Thyroid gland (tissue), 4 donors: ENCODE results near the gene ARMC9. TPM values are rescaled to one million over a fixed set of nuclear protein-coding genes. Genes with fewer than 3 reads are reported as not detected.

Source experiments
- DNase-seq, 2 donors: peaks; one replicate each; pipeline ENCODE4 v3.0.0-alpha.2; 2019
- H3K27ac ChIP-seq, 3 donors: fragments of 200-600 bp; sonication (generic); 1 replicate in 2 of 3; 2 replicates in 1 of 3; pipeline ENCODE4 v1.5.1; 2016 to 2019; ENCODE audit warnings: mild to moderate bottlenecking in 1 of 3, moderate library complexity in 1 of 3
- H3K27me3 ChIP-seq: fragments of 200-600 bp; sonication (generic); one replicate; pipeline ENCODE4 v1.5.1; 2019
- H3K36me3 ChIP-seq, 2 donors: fragments of 200-600 bp; sonication (generic); one replicate each; pipeline ENCODE4 v1.5.1; 2016 to 2019
- H3K4me1 ChIP-seq, 2 donors: fragments of 200-600 bp; sonication (generic); one replicate each; pipeline ENCODE4 v1.5.1; 2017 to 2019
- H3K4me3 ChIP-seq, 3 donors: fragments of 200-600 bp; sonication (generic); replicated peaks in 1 of 3; 1 replicate in 2 of 3; 2 replicates in 1 of 3; pipeline ENCODE4 v1.5.1; 2016; ENCODE audit warnings: mild to moderate bottlenecking in 1 of 3
- H3K9me3 ChIP-seq: fragments of 200-600 bp; sonication (generic); one replicate; pipeline ENCODE4 v1.5.1; 2017
- POLR2A ChIP-seq, 2 donors: fragments of 450-650 bp; IDR thresholded peaks; one replicate each; pipeline ENCODE4 v1.6.1; 2017; ENCODE audit warnings: antibody characterized with exemption in 2 of 2, mild to moderate bottlenecking in 2 of 2, moderate library complexity in 1 of 2
- WGBS, 2 donors: methylation state at CpG; one replicate each; pipeline ENCODE4 v1.1.5; 2017; 5-methylcytosine and 5-hydroxymethylcytosine counted together
- intact Hi-C: fragments of 100-400 bp; cut with DNase I; formaldehyde crosslinking; loops from one replicate; pipeline ENCODE4 v1.15.1; 2023
- total RNA-seq, 4 donors: library from RNA; depleted of rRNA; stranded (reverse); fragments of >200 nt; gene quantifications; one replicate each; pipeline ENCODE4 v1.2.3, GENCODE V29; 2016
- TF ChIP-seq, protein P1 (sequence below), 6 experiments: fragments of 200-600 bp in 3 of 6; fragments of 450-650 bp in 3 of 6; sonication (generic) in 3 of 6; IDR thresholded peaks; one replicate each; pipeline ENCODE4 v1.5.1; 2016 to 2019; ENCODE audit warnings: antibody characterized with exemption in 6 of 6, mild to moderate bottlenecking in 2 of 6, inconsistent platforms in 1 of 6, moderate library complexity in 1 of 6

ARMC9 gene
- total RNA-seq, 4 donors from 2014 or later = 20.3 to 30.7 (median 28.0) TPM

DNA sequence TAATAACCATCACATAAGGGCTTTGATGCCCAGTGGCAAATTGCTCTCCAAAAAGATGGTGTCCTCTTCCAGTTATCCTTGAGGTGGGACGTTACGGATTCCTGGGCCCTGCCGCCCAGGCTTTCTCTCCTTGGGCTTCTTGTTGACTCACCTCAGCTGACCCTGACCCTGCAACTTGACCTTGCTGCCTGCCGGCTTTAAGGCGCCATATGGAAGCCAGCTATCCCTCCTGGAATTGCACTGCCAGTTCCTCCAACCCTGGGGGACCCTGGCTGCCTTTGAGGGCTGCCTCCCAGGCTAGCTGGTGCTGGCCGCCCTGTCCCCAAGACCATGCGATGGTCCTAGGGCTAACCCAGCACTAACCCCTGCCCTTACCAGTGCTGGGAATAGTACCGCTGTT is 168.7 kb downstream of the ARMC9 start:
- intact Hi-C loops = no loop called here
- WGBS, 2 donors = 98% methylated on average over 8 of the region's 8 CpGs

DNA sequence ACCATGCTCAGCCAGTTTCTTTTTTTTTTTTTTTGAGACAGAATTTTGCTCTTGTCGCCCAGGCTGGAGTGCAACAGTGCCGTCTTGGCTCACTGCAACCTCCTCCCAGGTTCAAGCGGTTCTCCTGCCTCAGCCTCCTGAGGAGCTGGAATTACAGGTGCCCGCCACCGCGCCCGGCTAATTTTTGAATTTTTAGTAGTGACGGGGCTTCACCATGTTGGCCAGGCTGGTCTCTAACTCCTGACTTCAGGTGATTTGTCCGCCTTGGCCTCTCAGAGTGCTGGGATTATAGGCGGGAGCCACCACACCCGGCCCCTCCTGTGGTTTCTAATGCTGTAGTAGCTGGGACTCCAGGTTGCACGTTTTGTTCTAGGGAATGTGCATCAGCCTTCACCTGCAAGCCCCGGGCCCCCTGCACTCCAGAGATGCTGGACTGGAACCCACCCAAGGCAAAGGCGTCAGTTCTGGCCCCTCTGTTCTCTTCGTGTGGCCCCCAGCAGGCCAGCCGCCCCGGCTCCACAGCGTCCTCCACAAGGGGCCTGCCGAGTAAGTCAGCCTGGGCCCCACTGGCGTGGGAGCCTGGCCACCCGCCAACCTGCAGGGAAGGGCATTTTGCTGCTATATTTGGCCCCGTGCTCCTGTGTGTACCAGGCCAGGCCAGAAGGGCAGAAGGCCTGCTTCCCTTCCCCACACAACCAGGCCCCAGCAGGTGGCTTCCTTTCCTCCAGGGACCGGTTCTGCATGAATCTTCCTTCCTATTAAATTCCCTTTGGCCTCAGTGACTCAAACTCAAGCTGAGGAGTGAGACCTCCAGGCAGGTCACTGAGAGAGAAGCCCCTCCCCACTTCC is 171.4 kb downstream of the ARMC9 start:
- no peaks in the 10 kb centered on the region for H3K27me3 ChIP-seq
- no peaks in the 10 kb centered on the region for H3K9me3 ChIP-seq
- no peak overlapping the region for H3K4me3 ChIP-seq
- H3K4me1 ChIP-seq = no peaks in the 10 kb centered on the region
- intact Hi-C loops = no loop called here
- WGBS, 2 donors = 85 to 86% methylated on average over 16 to 23 of the region's 23 CpGs
- H3K36me3 ChIP-seq = no peaks in the 10 kb centered on the region
- TF ChIP-seq, protein P1, sequence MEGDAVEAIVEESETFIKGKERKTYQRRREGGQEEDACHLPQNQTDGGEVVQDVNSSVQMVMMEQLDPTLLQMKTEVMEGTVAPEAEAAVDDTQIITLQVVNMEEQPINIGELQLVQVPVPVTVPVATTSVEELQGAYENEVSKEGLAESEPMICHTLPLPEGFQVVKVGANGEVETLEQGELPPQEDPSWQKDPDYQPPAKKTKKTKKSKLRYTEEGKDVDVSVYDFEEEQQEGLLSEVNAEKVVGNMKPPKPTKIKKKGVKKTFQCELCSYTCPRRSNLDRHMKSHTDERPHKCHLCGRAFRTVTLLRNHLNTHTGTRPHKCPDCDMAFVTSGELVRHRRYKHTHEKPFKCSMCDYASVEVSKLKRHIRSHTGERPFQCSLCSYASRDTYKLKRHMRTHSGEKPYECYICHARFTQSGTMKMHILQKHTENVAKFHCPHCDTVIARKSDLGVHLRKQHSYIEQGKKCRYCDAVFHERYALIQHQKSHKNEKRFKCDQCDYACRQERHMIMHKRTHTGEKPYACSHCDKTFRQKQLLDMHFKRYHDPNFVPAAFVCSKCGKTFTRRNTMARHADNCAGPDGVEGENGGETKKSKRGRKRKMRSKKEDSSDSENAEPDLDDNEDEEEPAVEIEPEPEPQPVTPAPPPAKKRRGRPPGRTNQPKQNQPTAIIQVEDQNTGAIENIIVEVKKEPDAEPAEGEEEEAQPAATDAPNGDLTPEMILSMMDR (IDR thresholded peaks at IDR 0.05) = no peak
- no peak for TF ChIP-seq POLR2A (IDR thresholded peaks at IDR 0.05)
- DNase-seq = peak in 1 of 2 donors; percentile 24
- no peak overlapping the region for H3K27ac ChIP-seq

More for the DNA sequence above, 168.7 kb downstream of the ARMC9 start:
- no peak overlapping the region for H3K4me3 ChIP-seq
- H3K27me3 ChIP-seq = no peaks in the 10 kb centered on the region
- no peaks in the 10 kb centered on the region for H3K4me1 ChIP-seq
- H3K27ac ChIP-seq = no peak overlapping the region
- TF ChIP-seq, protein P1 (IDR thresholded peaks at IDR 0.05) = no peak
- TF ChIP-seq POLR2A (IDR thresholded peaks at IDR 0.05) = no peak
- no peaks in the 10 kb centered on the region for H3K9me3 ChIP-seq
- no peaks in the 10 kb centered on the region for H3K36me3 ChIP-seq
- no peak for DNase-seq

DNA sequence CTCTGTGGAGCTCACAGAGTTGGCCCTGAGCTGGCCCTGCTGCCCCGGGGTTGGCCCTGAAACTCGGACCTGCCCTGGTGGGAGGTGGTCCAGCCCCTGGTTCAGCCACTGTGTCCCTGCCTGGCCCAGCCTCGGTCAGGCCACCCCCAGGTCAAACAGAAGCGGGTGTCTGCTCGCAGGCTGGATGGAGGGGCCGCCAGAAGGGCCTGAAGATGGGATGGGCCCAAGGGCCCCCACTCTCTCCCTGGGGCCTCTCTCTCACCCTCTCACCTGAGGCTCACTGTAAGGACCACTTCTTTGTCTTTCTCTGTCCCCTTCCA is 172.0 kb downstream of the ARMC9 start:
- Histone ChIP-seq H3K4me1 (no peaks in the 10 kb centered on the region), H3K36me3 (no peaks in the 10 kb centered on the region), H3K27me3 (no peaks in the 10 kb centered on the region), H3K27ac (no peak overlapping the region), H3K4me3 (no peak overlapping the region), H3K9me3 (no peaks in the 10 kb centered on the region)
- 82 to 96% methylated on average over 4 to 6 of the region's 6 CpGs for WGBS, 2 donors
- intact Hi-C loops = no loop called here
- TF ChIP-seq POLR2A (IDR thresholded peaks at IDR 0.05) = no peak
- TF ChIP-seq, protein P1 (IDR thresholded peaks at IDR 0.05) = no peak
- no peak for DNase-seq

DNA sequence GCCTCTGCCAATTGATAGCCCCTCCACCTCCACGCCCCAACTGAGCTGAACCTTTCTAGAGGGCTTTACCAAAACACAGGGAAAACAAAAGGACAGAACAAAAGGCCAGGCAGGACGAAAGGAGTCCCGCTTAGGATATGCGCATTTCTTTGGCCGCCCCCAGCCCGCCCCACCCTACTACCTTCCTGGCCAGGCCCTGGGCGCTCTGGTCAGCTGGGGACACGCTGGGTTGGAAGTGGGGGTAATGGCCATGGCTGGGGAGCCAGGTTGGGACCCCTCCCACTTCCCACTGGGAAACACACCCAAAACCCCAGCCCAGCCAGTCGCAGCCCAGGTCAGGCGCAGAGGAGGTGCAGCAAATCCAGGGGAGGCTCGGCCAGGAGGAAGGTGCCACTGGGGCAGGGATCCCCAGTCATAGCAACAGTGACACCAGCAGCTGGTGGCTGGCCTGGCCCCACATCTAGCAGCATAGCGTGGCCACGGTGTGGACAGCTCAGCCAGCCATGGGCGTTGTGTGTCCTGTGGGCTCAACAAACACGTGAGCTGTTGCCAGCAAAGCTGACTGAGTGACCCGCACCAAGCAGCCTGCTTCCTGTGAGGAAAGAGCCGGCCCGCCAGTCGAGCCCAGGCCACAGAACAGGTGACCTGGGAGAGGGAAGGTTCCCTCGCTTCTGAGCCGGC is 172.5 kb downstream of the ARMC9 start:
- intact Hi-C loops = no loop called here
- 87% methylated on average over 14 to 18 of the region's 21 CpGs for WGBS, 2 donors
- Histone ChIP-seq H3K4me3 (no peak overlapping the region), H3K27ac (no peak overlapping the region), H3K27me3 (no peaks in the 10 kb centered on the region), H3K36me3 (no peaks in the 10 kb centered on the region), H3K4me1 (no peaks in the 10 kb centered on the region), H3K9me3 (no peaks in the 10 kb centered on the region)
- peak; percentile 16 to 40 for DNase-seq
- no peak for TF ChIP-seq POLR2A (IDR thresholded peaks at IDR 0.05)
- TF ChIP-seq, protein P1 (IDR thresholded peaks at IDR 0.05) = no peak
